Hypothalamus (tissue), 51 donors: ENCODE data around the gene FMN1.

Source experiments
- DNase-seq, 51 donors: peaks; one replicate each; lab custom pipeline; 2025; lab: John Stamatoyannopoulos, UW

Gene FMN1

GRCh38 chr15:33126559-33127290 is 67.8 kb downstream of the FMN1 start:
- peak in 26 of 51 donors; percentile 3 to 55 (median 19) for DNase-seq

- DNase-seq: no peak
Measured at GRCh38 chr15:33125894-33126537, 68.5 kb downstream of the FMN1 start.

DNA sequence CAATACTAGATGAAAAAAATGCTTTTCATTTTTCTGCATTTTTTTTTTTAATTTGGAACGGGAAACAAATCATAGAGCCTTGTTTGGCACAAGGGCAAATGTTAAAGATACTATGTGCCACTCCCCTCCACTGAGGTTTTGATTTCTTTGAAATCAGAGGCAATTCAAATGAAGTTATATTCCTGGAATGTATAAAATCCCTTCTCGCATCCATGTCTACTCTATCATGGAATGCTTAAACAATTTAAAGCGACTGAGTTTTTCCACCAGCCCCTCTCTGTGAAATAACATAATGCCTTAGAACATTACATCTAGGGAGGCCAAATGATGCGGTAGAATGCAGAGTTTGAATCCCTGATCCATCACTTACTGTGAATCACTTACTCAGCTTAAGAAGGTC is 69.7 kb downstream of the FMN1 start:
- DNase-seq: no peak

GRCh38 chr15:33124279-33124678 is 70.2 kb downstream of the FMN1 start:
- no peak for DNase-seq

- no peak for DNase-seq
Measured at GRCh38 chr15:33119865-33120264, 74.6 kb downstream of the FMN1 start.

DNA sequence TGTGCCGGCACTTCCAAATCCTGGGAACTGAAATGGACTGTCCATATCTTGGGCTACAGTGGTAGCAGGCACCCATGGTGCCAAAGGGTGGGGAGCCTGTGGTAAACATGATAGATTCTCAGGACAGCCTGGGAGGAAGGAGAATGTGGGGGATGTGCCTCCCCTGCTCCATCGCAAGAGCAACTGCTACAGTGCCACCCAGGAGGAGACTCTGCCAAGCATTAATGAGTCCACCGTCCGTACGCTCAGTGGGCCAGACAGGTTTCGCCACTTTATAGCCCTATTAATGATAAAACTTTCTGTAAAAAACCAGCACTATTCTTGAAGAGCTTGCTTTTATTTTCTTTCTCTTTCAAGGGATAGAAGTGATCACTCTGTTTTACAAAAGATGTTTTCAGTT is 75.2 kb downstream of the FMN1 start:
- no peak for DNase-seq

- DNase-seq: no peak
Measured at GRCh38 chr15:33116198-33116597, 78.3 kb downstream of the FMN1 start.

GRCh38 chr15:33115191-33115861 is 79.2 kb downstream of the FMN1 start:
- no peak for DNase-seq

GRCh38 chr15:33114374-33114717 is 80.2 kb downstream of the FMN1 start:
- no peak for DNase-seq

GRCh38 chr15:33113666-33114373 is 80.7 kb downstream of the FMN1 start:
- DNase-seq: no peak

- no peak for DNase-seq
Measured at GRCh38 chr15:33112541-33113105, 81.9 kb downstream of the FMN1 start.

- no peak for DNase-seq
Measured at GRCh38 chr15:33111041-33111451, 83.5 kb downstream of the FMN1 start.

GRCh38 chr15:33109345-33109744 is 85.2 kb downstream of the FMN1 start:
- no peak for DNase-seq

DNA sequence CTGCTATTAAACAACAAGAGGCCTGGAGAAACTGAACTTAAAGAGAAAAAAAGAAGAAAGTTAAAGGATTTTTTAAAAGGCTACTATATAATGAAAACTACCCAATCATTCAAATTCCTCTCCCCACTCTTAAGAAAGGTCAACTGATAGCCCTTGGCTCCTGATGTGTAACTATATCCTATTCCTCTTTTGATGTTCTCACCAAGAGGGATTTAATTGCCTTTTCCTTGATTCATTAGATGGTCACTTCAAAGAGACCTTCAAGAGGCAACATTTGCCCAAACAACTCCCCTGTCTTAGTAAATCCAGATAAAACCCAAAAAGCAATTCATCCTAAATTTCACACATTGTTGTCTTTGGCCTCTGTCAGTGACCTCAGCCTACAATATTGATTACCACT is 86.0 kb downstream of the FMN1 start:
- no peak for DNase-seq

- no peak for DNase-seq
Measured at GRCh38 chr15:33107950-33108349, 86.6 kb downstream of the FMN1 start.

DNA sequence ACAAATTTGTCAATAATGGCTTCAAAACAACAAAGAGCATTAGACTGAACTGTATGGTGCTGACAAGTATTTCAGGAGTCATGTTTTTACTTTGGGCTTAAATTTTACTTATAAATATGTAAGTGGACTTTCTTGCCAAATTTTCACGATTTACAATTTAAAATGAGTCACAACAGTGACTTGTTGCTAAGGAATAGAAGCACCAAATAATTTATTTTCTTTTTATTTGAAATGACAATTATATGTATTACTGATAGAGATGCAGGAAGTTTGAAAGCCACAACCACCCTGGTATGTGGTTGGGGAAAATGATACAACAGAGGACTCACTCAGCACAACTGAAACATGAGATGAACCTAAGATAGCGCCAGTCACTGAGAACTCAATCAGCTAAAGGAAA is 90.3 kb downstream of the FMN1 start:
- DNase-seq: no peak

GRCh38 chr15:33101036-33101435 is 93.5 kb downstream of the FMN1 start:
- no peak for DNase-seq

DNA sequence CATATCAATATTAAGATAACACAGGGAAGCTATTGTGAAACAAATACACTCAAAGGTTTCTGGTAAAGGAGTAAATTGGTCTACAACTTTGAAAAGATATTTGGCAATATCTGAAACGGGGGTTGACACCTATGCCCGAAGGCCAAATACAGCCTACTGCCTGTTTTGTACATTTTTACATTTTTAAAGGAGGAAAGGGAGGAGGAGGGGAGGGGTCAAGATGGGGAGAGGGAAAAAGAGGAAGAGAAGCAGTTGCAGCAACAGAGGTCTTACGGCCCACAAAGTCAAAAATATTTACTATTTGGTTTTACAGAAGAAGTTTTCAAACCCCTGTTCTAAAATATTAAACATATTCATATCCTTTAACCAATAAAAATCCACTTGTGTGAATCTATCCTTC is 94.2 kb downstream of the FMN1 start:
- DNase-seq: no peak

- DNase-seq: no peak
Measured at GRCh38 chr15:33099739-33100138, 94.8 kb downstream of the FMN1 start.

- no peak for DNase-seq
Measured at GRCh38 chr15:33099213-33099612, 95.3 kb downstream of the FMN1 start.
